ENCODE measurements around the gene PER2. TPM values are rescaled to one million over a fixed set of nuclear protein-coding genes. Genes with fewer than 3 reads are reported as not detected.

The PER2 gene
- total RNA-seq, 2 experiments from 2014 or later: 8.4 to 18.6 TPM

- no peak overlapping the region for H3K4me3 ChIP-seq (ENCODE audit: low read depth, low read length, poor library complexity, severe bottlenecking)
- no peak overlapping the region for H3K27ac ChIP-seq (ENCODE audit: low read depth, low read length, poor library complexity, severe bottlenecking)
- no TSS peak for BruUV-seq (replicated peaks)
- no peak for TF ChIP-seq CTCF (conservative IDR thresholded peaks at IDR 0.05; ENCODE audit: low read length)
- TF ChIP-seq EZH2phosphoT487 (IDR thresholded peaks at IDR 0.05; ENCODE audit: borderline replicate concordance, low read depth, low read length): no peak
- no peak overlapping the region for H2AFZ ChIP-seq (ENCODE audit: low read length)
- intact Hi-C loops (cut with micrococcal nuclease; ENCODE audit: unreplicated experiment): no loop called here
- H3K4me2 ChIP-seq (ENCODE audit: low read length): no peak overlapping the region
- no peaks in the 10 kb centered on the region for H3K9me2 ChIP-seq (ENCODE audit: insufficient read depth, low read length)
- no peaks in the 10 kb centered on the region for H3K9me3 ChIP-seq (ENCODE audit: low read length)
- CTCF ChIA-PET (ENCODE audit: unreplicated experiment): interaction anchor here (1.2 kb wide), 1 partner anchor 9 kb away, joined by 3 read pairs; no protein-coding TSS in a partner anchor
- DNase-seq (ENCODE audit: low spot score): no peak
- peaks cover 33% of the 10 kb centered on the region for H3K79me2 ChIP-seq (ENCODE audit: insufficient read depth, low read depth, low read length)
- POLR2A ChIA-PET: interaction anchor here (0.8 kb wide), 1 partner anchor 56 kb away, joined by 3 read pairs; no protein-coding TSS in a partner anchor
- H3K36me3 ChIP-seq (ENCODE audit: insufficient read depth, low read length): peaks cover 7% of the 10 kb centered on the region; the same call in 1 of the 2 replicates
- H4K20me1 ChIP-seq (ENCODE audit: insufficient read depth, low read length): peaks cover 11% of the 10 kb centered on the region
- H3K4me1 ChIP-seq (ENCODE audit: insufficient read depth, low read length, poor library complexity, severe bottlenecking): peaks cover 29% of the 10 kb centered on the region
Observed at GRCh38 chr2:238284802-238285515, 3.5 kb downstream of the PER2 start.

GRCh38 chr2:238282861-238283738 is 5.3 kb downstream of the PER2 start:
- intact Hi-C loops (cut with micrococcal nuclease; ENCODE audit: unreplicated experiment): no loop called here
- Histone ChIP-seq H3K4me3 (ENCODE audit: low read depth, low read length, poor library complexity, severe bottlenecking) (no peak overlapping the region), H2AFZ (ENCODE audit: low read length) (no peak overlapping the region), H3K79me2 (ENCODE audit: insufficient read depth, low read depth, low read length) (peaks cover 33% of the 10 kb centered on the region), H3K36me3 (ENCODE audit: insufficient read depth, low read length) (peaks cover 7% of the 10 kb centered on the region; the same call in 1 of the 2 replicates), H3K9me2 (ENCODE audit: insufficient read depth, low read length) (no peaks in the 10 kb centered on the region), H3K4me1 (ENCODE audit: insufficient read depth, low read length, poor library complexity, severe bottlenecking) (peaks cover 28% of the 10 kb centered on the region), H3K4me2 (ENCODE audit: low read length) (peak overlapping the region; percentile 43), H3K9me3 (ENCODE audit: low read length) (no peaks in the 10 kb centered on the region), H3K27ac (ENCODE audit: low read depth, low read length, poor library complexity, severe bottlenecking) (no peak overlapping the region), H4K20me1 (ENCODE audit: insufficient read depth, low read length) (peaks cover 11% of the 10 kb centered on the region)
- DNase-seq (ENCODE audit: low spot score): peak; percentile 48
- BruUV-seq (replicated peaks): no TSS peak
- POLR2A ChIA-PET: interaction anchor here (1.0 kb wide), 1 partner anchor 570 kb away, joined by 3 read pairs; no protein-coding TSS in a partner anchor
- CTCF ChIA-PET (ENCODE audit: unreplicated experiment): no interaction called here
- TF ChIP-seq EZH2phosphoT487 (IDR thresholded peaks at IDR 0.05; ENCODE audit: borderline replicate concordance, low read depth, low read length) (no peak), CTCF (conservative IDR thresholded peaks at IDR 0.05; ENCODE audit: low read length) (no peak)
